ENCODE results near the gene ACTL8. TPM values are rescaled to one million over a fixed set of nuclear protein-coding genes. Genes with fewer than 3 reads are reported as not detected.

ACTL8 gene
- total RNA-seq, 4 donors from 2014 or later, result not detected

DNA sequence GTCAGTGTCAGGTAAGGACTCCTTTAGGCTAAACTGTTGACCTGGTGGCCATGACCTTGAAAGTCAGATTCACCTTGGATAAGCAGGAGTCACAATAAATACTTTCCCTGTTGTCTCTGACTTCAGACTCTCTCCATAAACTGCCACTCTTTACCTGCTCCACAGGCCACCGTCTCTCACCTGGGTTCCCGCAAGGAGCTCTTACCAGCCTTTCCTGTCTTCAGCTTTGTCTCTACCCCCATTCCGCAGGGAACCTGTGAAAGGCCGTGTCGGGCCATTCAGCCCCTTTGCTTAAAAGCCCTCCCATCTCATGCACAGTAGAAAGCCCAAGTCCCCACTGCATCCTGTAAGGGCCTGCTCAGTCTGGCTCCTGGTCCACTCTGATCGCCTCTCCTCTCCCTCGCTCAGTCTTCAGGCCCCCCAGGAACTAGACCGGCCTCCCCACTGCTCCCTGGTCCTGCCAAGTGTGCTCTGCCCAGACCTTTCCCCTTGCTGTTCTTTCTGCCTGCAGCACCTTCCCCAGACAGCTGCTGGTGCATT lies 79.5 kb downstream of the ACTL8 start:
- Histone ChIP-seq H3K4me1 (no peaks in the 10 kb centered on the region), H3K27ac (no peak overlapping the region), H3K36me3 (no peaks in the 10 kb centered on the region), H3K4me3 (no peak overlapping the region), H3K27me3 (peaks cover 9% of the 10 kb centered on the region), H3K9me3 (no peaks in the 10 kb centered on the region)
- 68 to 73% methylated on average over 6 to 8 of the region's 8 CpGs for WGBS, 2 donors (ENCODE audit: low coverage in 1 of 2)
- no peak for DNase-seq
- in situ Hi-C loops (cut with MboI; ENCODE audit: low pct_ligation_motif_present in 1 of 4, low pct_unique_long_range_greater_than_20kb in 1 of 4, low sequenced_read_pairs in 3 of 4) (loop anchor here in 2 of 4 donors (25.0 kb wide), 1 partner anchor 347 kb away; no protein-coding TSS in a partner anchor), intact Hi-C loops (cut with DNase I; ENCODE audit: low total_unique reads) (no loop called here)
- TF ChIP-seq EP300 (IDR thresholded peaks at IDR 0.05; ENCODE audit: low read depth) (no peak), POLR2AphosphoS5 (IDR thresholded peaks at IDR 0.05) (no peak), POLR2A (IDR thresholded peaks at IDR 0.05) (no peak)
- TF ChIP-seq, protein P1, sequence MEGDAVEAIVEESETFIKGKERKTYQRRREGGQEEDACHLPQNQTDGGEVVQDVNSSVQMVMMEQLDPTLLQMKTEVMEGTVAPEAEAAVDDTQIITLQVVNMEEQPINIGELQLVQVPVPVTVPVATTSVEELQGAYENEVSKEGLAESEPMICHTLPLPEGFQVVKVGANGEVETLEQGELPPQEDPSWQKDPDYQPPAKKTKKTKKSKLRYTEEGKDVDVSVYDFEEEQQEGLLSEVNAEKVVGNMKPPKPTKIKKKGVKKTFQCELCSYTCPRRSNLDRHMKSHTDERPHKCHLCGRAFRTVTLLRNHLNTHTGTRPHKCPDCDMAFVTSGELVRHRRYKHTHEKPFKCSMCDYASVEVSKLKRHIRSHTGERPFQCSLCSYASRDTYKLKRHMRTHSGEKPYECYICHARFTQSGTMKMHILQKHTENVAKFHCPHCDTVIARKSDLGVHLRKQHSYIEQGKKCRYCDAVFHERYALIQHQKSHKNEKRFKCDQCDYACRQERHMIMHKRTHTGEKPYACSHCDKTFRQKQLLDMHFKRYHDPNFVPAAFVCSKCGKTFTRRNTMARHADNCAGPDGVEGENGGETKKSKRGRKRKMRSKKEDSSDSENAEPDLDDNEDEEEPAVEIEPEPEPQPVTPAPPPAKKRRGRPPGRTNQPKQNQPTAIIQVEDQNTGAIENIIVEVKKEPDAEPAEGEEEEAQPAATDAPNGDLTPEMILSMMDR (IDR thresholded peaks at IDR 0.05), result no peak

DNA sequence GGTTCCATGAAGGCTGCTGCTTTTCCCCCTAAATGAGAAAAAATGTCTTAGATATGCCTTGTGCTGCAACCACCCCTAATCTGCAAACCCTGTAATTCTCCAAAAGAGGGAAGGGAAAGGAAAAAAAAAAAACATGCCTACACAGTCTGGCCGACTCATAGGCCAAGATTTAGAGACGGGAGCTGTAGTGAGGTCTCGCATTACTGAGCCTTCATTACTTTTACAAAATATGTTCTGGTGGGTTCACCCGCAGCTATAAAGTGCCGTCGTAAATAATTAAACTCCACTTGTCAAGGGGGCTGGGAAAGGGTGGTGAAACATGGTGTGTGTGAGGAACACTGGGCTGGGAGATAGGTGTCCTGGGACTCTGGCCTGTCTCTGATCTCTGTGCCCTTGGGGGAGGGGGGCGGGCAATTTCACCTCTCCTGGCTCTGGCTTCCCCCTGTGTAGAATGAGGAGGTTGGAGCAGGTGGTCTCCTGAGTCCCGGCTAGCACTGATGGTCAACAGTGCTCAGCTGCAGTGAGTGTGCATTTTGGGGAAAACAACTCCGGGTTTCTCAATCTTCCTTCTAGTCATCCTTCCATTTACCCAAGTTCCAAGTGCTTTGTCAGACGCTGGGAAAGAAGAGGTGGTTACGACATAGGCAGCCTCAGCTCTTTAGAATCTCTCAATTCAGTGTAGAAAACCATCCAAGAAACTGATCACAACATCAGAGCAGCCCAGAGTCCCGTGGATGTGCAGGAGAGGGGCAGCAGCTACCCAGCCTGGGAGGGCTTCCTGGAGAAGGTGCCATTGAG lies 82.3 kb downstream of the ACTL8 start:
- H3K36me3 ChIP-seq, result no peaks in the 10 kb centered on the region
- TF ChIP-seq EP300 (IDR thresholded peaks at IDR 0.05; ENCODE audit: low read depth) (no peak), POLR2AphosphoS5 (IDR thresholded peaks at IDR 0.05) (no peak), POLR2A (IDR thresholded peaks at IDR 0.05) (no peak)
- TF ChIP-seq, protein P1 (IDR thresholded peaks at IDR 0.05), result no peak
- H3K4me3 ChIP-seq, result no peak overlapping the region
- peaks cover 9% of the 10 kb centered on the region for H3K27me3 ChIP-seq
- no peaks in the 10 kb centered on the region for H3K4me1 ChIP-seq
- 58 to 77% methylated on average over 3 to 12 of the region's 12 CpGs for WGBS, 2 donors (ENCODE audit: low coverage in 1 of 2)
- DNase-seq, result no peak
- no peaks in the 10 kb centered on the region for H3K9me3 ChIP-seq
- H3K27ac ChIP-seq, result no peak overlapping the region
- in situ Hi-C loops (cut with MboI; ENCODE audit: low pct_ligation_motif_present in 1 of 4, low pct_unique_long_range_greater_than_20kb in 1 of 4, low sequenced_read_pairs in 3 of 4), result loop anchor here in 2 of 4 donors (25.0 kb wide), 1 partner anchor 350 kb away; no protein-coding TSS in a partner anchor
- intact Hi-C loops (cut with DNase I; ENCODE audit: low total_unique reads), result no loop called here

DNA sequence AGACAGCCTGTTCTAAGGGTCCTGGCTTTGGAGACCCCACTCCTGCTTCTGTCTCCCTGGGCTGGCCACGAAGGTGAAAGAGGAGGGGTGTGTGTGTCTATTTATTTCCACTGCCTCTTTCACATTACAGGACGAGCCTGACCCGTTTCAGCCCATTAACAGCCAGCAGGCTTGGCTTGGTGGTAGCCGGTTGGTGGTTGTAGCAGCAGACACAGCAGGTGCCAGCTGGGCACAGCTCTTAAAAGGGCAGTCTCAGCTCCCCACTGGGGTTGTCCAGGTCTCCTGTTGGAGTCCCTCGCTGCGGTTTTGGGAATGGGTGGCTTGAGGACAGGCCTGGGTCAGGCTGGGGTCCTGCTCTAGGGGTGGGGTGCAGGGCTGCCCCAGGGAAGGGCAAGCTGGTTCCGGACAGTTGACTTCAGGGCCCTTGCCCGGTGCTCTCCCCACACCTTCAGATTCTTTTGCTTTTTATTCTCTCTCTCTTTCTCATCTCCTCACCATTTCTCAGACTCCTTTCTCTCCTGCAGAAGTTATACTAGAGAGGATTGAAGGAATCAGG lies 84.6 kb downstream of the ACTL8 start:
- no peak for DNase-seq
- no peak for TF ChIP-seq EP300 (IDR thresholded peaks at IDR 0.05; ENCODE audit: low read depth)
- TF ChIP-seq POLR2AphosphoS5 (IDR thresholded peaks at IDR 0.05), result no peak
- TF ChIP-seq, protein P1 (IDR thresholded peaks at IDR 0.05), result no peak
- no peak for TF ChIP-seq POLR2A (IDR thresholded peaks at IDR 0.05)

DNA sequence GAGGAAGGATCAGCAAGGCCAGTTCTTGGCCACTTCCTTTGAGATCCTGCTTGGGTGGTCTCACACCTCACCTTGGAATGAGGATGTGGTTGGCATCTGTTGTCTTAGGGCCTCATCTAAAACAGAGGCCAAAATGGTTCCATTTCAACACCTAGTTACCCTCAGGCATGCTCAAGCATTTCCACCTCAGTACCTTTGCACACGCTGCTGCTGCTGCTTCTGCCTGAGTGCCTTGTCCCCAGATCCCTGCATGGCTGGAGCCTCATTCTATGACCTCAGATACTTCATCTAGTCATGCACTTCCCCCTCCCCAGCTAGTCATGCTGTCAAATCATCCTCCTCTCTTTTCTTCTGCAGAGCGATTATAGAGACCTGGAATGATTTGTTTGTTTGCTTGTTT lies 86.8 kb downstream of the ACTL8 start:
- no peaks in the 10 kb centered on the region for H3K36me3 ChIP-seq
- in situ Hi-C loops (cut with MboI; ENCODE audit: low pct_ligation_motif_present in 1 of 4, low pct_unique_long_range_greater_than_20kb in 1 of 4, low sequenced_read_pairs in 3 of 4) (loop anchor here in 2 of 4 donors (25.0 kb wide), 1 partner anchor 355 kb away; no protein-coding TSS in a partner anchor), intact Hi-C loops (cut with DNase I; ENCODE audit: low total_unique reads) (no loop called here)
- no peak overlapping the region for H3K27ac ChIP-seq
- WGBS, 2 donors (ENCODE audit: low coverage in 1 of 2), result 61 to 67% methylated on average over 2 of the region's 2 CpGs
- no peaks in the 10 kb centered on the region for H3K9me3 ChIP-seq
- no peak for DNase-seq
- no peak overlapping the region for H3K4me3 ChIP-seq
- peaks cover 25% of the 10 kb centered on the region for H3K27me3 ChIP-seq
- TF ChIP-seq POLR2A (IDR thresholded peaks at IDR 0.05) (no peak), POLR2AphosphoS5 (IDR thresholded peaks at IDR 0.05) (no peak), EP300 (IDR thresholded peaks at IDR 0.05; ENCODE audit: low read depth) (no peak)
- TF ChIP-seq, protein P1 (IDR thresholded peaks at IDR 0.05), result no peak
- H3K4me1 ChIP-seq, result no peaks in the 10 kb centered on the region

More for the DNA sequence above, 84.6 kb downstream of the ACTL8 start:
- intact Hi-C loops (cut with DNase I; ENCODE audit: low total_unique reads), result no loop called here
- Histone ChIP-seq H3K4me3 (no peak overlapping the region), H3K27ac (no peak overlapping the region), H3K27me3 (peaks cover 25% of the 10 kb centered on the region), H3K4me1 (no peaks in the 10 kb centered on the region), H3K9me3 (no peaks in the 10 kb centered on the region), H3K36me3 (no peaks in the 10 kb centered on the region)
- 60 to 85% methylated on average over 3 to 8 of the region's 8 CpGs for WGBS, 2 donors (ENCODE audit: low coverage in 1 of 2)
- in situ Hi-C loops (cut with MboI; ENCODE audit: low pct_ligation_motif_present in 1 of 4, low pct_unique_long_range_greater_than_20kb in 1 of 4, low sequenced_read_pairs in 3 of 4), result loop anchor here in 2 of 4 donors (25.0 kb wide), 1 partner anchor 352 kb away; no protein-coding TSS in a partner anchor
